PC-9 (cell line): ENCODE data around the gene PUM1. TPM values are rescaled to one million over a fixed set of nuclear protein-coding genes. Genes with fewer than 3 reads are reported as not detected.
"Not testable (repeated sequence)": the region's sequence is repeated elsewhere in the genome, so short reads cannot be mapped to it uniquely, and the experiment has no call there.

Experiments used
- BruUV-seq: library from RNA; stranded (reverse); fragments of 400-500 nt; replicated peaks from 2 replicates; lab custom pipeline; 2021; lab: Mats Ljungman, UMichigan
- CTCF ChIA-PET: fragments of 300-600 bp; sonication (Branson Sonifier 250); formaldehyde crosslinking; loops from one replicate; lab custom pipeline; 2022; ENCODE audit warnings: antibody characterized with exemption; lab: Charles Lee
- POLR2A ChIA-PET: fragments of 300-600 bp; sonication (Branson Sonifier 250); formaldehyde crosslinking; loops from one replicate; lab custom pipeline; 2022; ENCODE audit warnings: antibody characterized with exemption; ENCODE audit not compliant: unreplicated experiment; lab: Charles Lee
- DNase-seq, 2 experiments: peaks; one replicate each; pipeline versions ENCODE4 v3.0.0 to v3.0.0-alpha.2; 2015 to 2022; ENCODE audit warnings: mixed read lengths in 1 of 2
- H2AFZ ChIP-seq: fragments of 200-600 bp; sonication (generic); 2 replicates; pipeline ENCODE4 v1.8.1; 2017; ENCODE audit warnings: antibody characterized with exemption
- H3F3A ChIP-seq: fragments of 200-600 bp; sonication (generic); 2 replicates; pipeline ENCODE4 v1.8.1; 2017; ENCODE audit warnings: antibody characterized with exemption, mild to moderate bottlenecking, low read depth; ENCODE audit not compliant: insufficient read depth
- H3K27ac ChIP-seq: fragments of 200-600 bp; sonication (generic); 2 replicates; pipeline ENCODE4 v1.6.1; 2016; ENCODE audit warnings: mixed run types
- H3K27me3 ChIP-seq: fragments of 200-600 bp; sonication (generic); 2 replicates; pipeline ENCODE4 v1.6.1; 2016; ENCODE audit warnings: low read depth, mixed run types; ENCODE audit not compliant: insufficient read depth
- H3K36me3 ChIP-seq: fragments of 200-600 bp; sonication (generic); 2 replicates; pipeline ENCODE4 v1.6.1; 2016; ENCODE audit warnings: low read depth, mixed run types
- H3K4me1 ChIP-seq: fragments of 200-600 bp; sonication (generic); replicated peaks from 2 replicates; pipeline ENCODE4 v1.6.1; 2016; ENCODE audit warnings: mixed run types; ENCODE audit not compliant: insufficient read depth
- H3K4me2 ChIP-seq: fragments of 200-600 bp; sonication (generic); 2 replicates; pipeline ENCODE4 v1.6.1; 2017; ENCODE audit warnings: mixed run types
- H3K4me3 ChIP-seq: fragments of 200-600 bp; sonication (generic); 2 replicates; pipeline ENCODE4 v1.6.1; 2016; ENCODE audit warnings: mixed run types
- H3K79me2 ChIP-seq: fragments of 200-600 bp; sonication (generic); 2 replicates; pipeline ENCODE4 v1.6.1; 2017; ENCODE audit warnings: low read depth, mixed run types
- H3K9me2 ChIP-seq: fragments of 200-600 bp; sonication (generic); 2 replicates; pipeline ENCODE4 v1.8.1; 2017; ENCODE audit warnings: mild to moderate bottlenecking; ENCODE audit not compliant: insufficient read depth
- H3K9me3 ChIP-seq: fragments of 200-600 bp; sonication (generic); 2 replicates; pipeline ENCODE4 v1.8.1; 2016; ENCODE audit warnings: low read depth; ENCODE audit not compliant: insufficient read depth
- H4K20me1 ChIP-seq: fragments of 200-600 bp; sonication (generic); 2 replicates; pipeline ENCODE4 v1.8.1; 2017; ENCODE audit not compliant: insufficient read depth
- CTCF ChIP-seq: fragments of 200-600 bp; sonication (generic); conservative IDR thresholded peaks from 2 replicates; pipeline ENCODE4 v1.6.1; 2017; ENCODE audit warnings: mixed run types, antibody characterized with exemption, mild to moderate bottlenecking, moderate library complexity
- EZH2 ChIP-seq: fragments of 200-600 bp; sonication (generic); IDR thresholded peaks from 2 replicates; pipeline ENCODE4 v1.8.0; 2017; ENCODE audit warnings: antibody characterized with exemption, low read depth
- intact Hi-C: fragments of 100-400 bp; cut with micrococcal nuclease; formaldehyde crosslinking; loops from one replicate; pipeline ENCODE4 v1.10.0; 2022; ENCODE audit not compliant: unreplicated experiment
- total RNA-seq: library from RNA; stranded (reverse); gene quantifications from 2 replicates; pipeline ENCODE4 v1.2.3, GENCODE V29; 2021

PUM1 gene
- total RNA-seq, 1 experiment from 2014 or later, result 117 TPM

- Histone ChIP-seq H3K27ac (peak overlapping the region; percentile 94; the same call in 1 of the 2 replicates), H3K36me3 (peaks cover 14% of the 10 kb centered on the region), H3K4me2 (peak overlapping the region; percentile 95), H3K4me1 (peaks cover 23% of the 10 kb centered on the region), H3K79me2 (peaks cover 63% of the 10 kb centered on the region), H3K9me3 (no peaks in the 10 kb centered on the region), H3K27me3 (no peaks in the 10 kb centered on the region), H3K4me3 (peak overlapping the region; percentile 85), H3F3A (peaks cover 5% of the 10 kb centered on the region; the same call in 1 of the 2 replicates), H4K20me1 (peaks cover 50% of the 10 kb centered on the region), H2AFZ (no peak overlapping the region), H3K9me2 (no peaks in the 10 kb centered on the region)
- no peak for DNase-seq
- ChIA-PET POLR2A (no interaction called here), CTCF (interaction anchor here (1.0 kb wide), 1 partner anchor 38 kb away, joined by 3 read pairs; no protein-coding TSS in a partner anchor)
- BruUV-seq, result no TSS peak
- TF ChIP-seq CTCF (no peak), EZH2 (no peak)
- intact Hi-C loops, result loop anchor here (2.0 kb wide), 2 partner anchors 91 to 107 kb away; no protein-coding TSS in a partner anchor
These were observed 1.3 kb downstream of the PUM1 start for GRCh38 chr1:31064111-31064717.

- POLR2A ChIA-PET, result interaction anchor here (0.5 kb wide), 1 partner anchor 998 kb away, joined by 12 read pairs; no protein-coding TSS in a partner anchor
- DNase-seq, result no peak
- intact Hi-C loops, result loop anchor here (2.0 kb wide), 2 partner anchors 91 to 107 kb away; no protein-coding TSS in a partner anchor
- H3F3A ChIP-seq, result peaks cover 5% of the 10 kb centered on the region; the same call in 1 of the 2 replicates
- H3K4me2 ChIP-seq, result peak overlapping the region; percentile 95
- CTCF ChIA-PET, result interaction anchor here (1.0 kb wide), 1 partner anchor 39 kb away, joined by 3 read pairs; no protein-coding TSS in a partner anchor
- H3K27me3 ChIP-seq, result no peaks in the 10 kb centered on the region
- H3K4me3 ChIP-seq, result peak overlapping the region; percentile 85
- H4K20me1 ChIP-seq, result peaks cover 56% of the 10 kb centered on the region
- H3K9me2 ChIP-seq, result no peaks in the 10 kb centered on the region
- TF ChIP-seq CTCF (no peak), EZH2 (no peak)
- no peaks in the 10 kb centered on the region for H3K9me3 ChIP-seq
- peaks cover 69% of the 10 kb centered on the region for H3K79me2 ChIP-seq
- peaks cover 23% of the 10 kb centered on the region for H3K4me1 ChIP-seq
- no peak overlapping the region for H2AFZ ChIP-seq
- 0 out of 2 replicates have a peak overlapping the region, but pooled peaks have one; percentile 94 for H3K27ac ChIP-seq
- BruUV-seq, result no TSS peak
- H3K36me3 ChIP-seq, result peaks cover 20% of the 10 kb centered on the region
These were observed 1.9 kb downstream of the PUM1 start for GRCh38 chr1:31063631-31064030.

GRCh38 chr1:31062867-31063380, 2.6 kb downstream of the PUM1 start:
- H3K4me3 ChIP-seq, result peak overlapping the region; percentile 85
- H3K27ac ChIP-seq, result no peak overlapping the region
- TF ChIP-seq CTCF (no peak), EZH2 (no peak)
- no peaks in the 10 kb centered on the region for H3K9me2 ChIP-seq
- peak overlapping the region; percentile 95 for H3K4me2 ChIP-seq
- H2AFZ ChIP-seq, result no peak overlapping the region
- H3F3A ChIP-seq, result peaks cover 5% of the 10 kb centered on the region; the same call in 1 of the 2 replicates
- intact Hi-C loops, result no loop called here
- ChIA-PET CTCF (no interaction called here), POLR2A (interaction anchor here (0.5 kb wide), 1 partner anchor 999 kb away, joined by 12 read pairs; no protein-coding TSS in a partner anchor)
- peaks cover 63% of the 10 kb centered on the region for H4K20me1 ChIP-seq
- H3K27me3 ChIP-seq, result no peaks in the 10 kb centered on the region
- H3K36me3 ChIP-seq, result peaks cover 20% of the 10 kb centered on the region
- H3K79me2 ChIP-seq, result peaks cover 76% of the 10 kb centered on the region
- DNase-seq, result no peak
- H3K9me3 ChIP-seq, result no peaks in the 10 kb centered on the region
- H3K4me1 ChIP-seq, result peaks cover 23% of the 10 kb centered on the region
- no TSS peak for BruUV-seq

GRCh38 chr1:31062162-31062866, 3.2 kb downstream of the PUM1 start:
- Histone ChIP-seq H3K4me2 (peak overlapping the region; percentile 95), H3K4me3 (peak overlapping the region; percentile 85), H3K79me2 (peaks cover 82% of the 10 kb centered on the region), H3K36me3 (peaks cover 20% of the 10 kb centered on the region), H3K4me1 (peaks cover 23% of the 10 kb centered on the region), H4K20me1 (peaks cover 69% of the 10 kb centered on the region)
- H3K9me2 ChIP-seq, BruUV-seq, intact Hi-C loops, H3K27ac ChIP-seq, H3K9me3 ChIP-seq, CTCF ChIA-PET, H2AFZ ChIP-seq, H3K27me3 ChIP-seq, DNase-seq, POLR2A ChIA-PET, H3F3A ChIP-seq: not testable (repeated sequence)
